ENCODE measurements around the gene FOXC2. TPM values are rescaled to one million over a fixed set of nuclear protein-coding genes. Genes with fewer than 3 reads are reported as not detected.

FOXC2 gene
- polyA plus RNA-seq, 1 donor (not counting 4 experiments of a cell fraction or from before 2014, with no cell fraction given), result not detected

DNA sequence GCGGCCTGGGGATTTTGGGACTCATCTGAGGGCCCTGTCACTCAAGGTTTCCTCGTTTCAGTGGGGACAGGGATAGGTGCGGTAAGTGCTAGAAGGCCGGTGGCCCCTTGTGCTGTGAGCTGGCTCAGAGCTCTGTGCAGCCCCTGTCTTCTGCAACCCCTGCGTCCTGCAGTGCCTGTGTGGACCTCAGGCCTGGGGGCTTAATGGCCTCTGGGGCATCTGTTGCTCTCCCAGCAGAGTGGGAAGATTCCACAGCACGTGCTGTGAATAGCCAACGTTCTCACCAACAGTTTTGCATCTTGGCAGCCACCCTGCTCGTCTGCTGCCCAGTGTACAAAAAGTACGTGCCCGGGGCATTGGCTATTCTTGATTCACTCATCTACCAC is 4.9 kb downstream of the FOXC2 start:
- Histone ChIP-seq H3K79me2 (ENCODE audit: control insufficient read depth, insufficient read depth, low read length) (no peaks in the 10 kb centered on the region), H3K9me3 (ENCODE audit: control insufficient read depth, low read depth, low read length) (no peaks in the 10 kb centered on the region), H3K4me1 (ENCODE audit: control insufficient read depth, extremely low read depth, insufficient read depth, low read length) (peaks cover 7% of the 10 kb centered on the region), H3K9ac (ENCODE audit: control insufficient read depth, extremely low read depth, insufficient read depth, low read length) (no peak overlapping the region), H4K20me1 (ENCODE audit: control insufficient read depth, extremely low read depth, insufficient read depth, low read length) (no peaks in the 10 kb centered on the region), H3K9me1 (ENCODE audit: control insufficient read depth, extremely low read depth, insufficient read depth, low read length) (no peaks in the 10 kb centered on the region), H3K27me3 (ENCODE audit: control insufficient read depth, extremely low read depth, insufficient read depth, low read length) (peaks cover 69% of the 10 kb centered on the region), H2AFZ (ENCODE audit: control insufficient read depth, low read length) (no peak overlapping the region), H3K27ac (ENCODE audit: control insufficient read depth, insufficient read depth, low read length) (no peak overlapping the region), H3K4me3 (ENCODE audit: control insufficient read depth in 2 of 3, extremely low read depth in 1 of 3, insufficient read depth in 2 of 3, low read depth in 1 of 3, low read length in 3 of 3) (no peak overlapping the region), H3K4me2 (ENCODE audit: control insufficient read depth, extremely low read depth, insufficient read depth, low read depth, low read length) (no peak overlapping the region), H3K36me3 (ENCODE audit: control insufficient read depth in 2 of 2, extremely low read depth in 1 of 2, insufficient read depth in 2 of 2, low read length in 2 of 2) (no peaks in the 10 kb centered on the region)
- DNase-seq (ENCODE audit: low read depth, low spot score) (no peak), FAIRE-seq (no peak)
- TF ChIP-seq EZH2 (IDR thresholded peaks at IDR 0.05; ENCODE audit: low read length) (no peak), CTCF (optimal IDR thresholded peaks at IDR 0.05 in 1 of 3, IDR thresholded peaks at IDR 0.05 in 1 of 3, conservative IDR thresholded peaks at IDR 0.05 in 1 of 3; ENCODE audit: extremely low read depth in 1 of 3, insufficient read depth in 2 of 3, low read length in 3 of 3) (no peak)
- dilution Hi-C loops (cut with MboI; ENCODE audit: extremely low pct_ligation_motif_present, low sequenced_read_pairs), result loop anchor here (25.0 kb wide), 1 partner anchor 691 kb away; no protein-coding TSS in a partner anchor

GRCh38 chr16:86572041-86572521 is 5.5 kb downstream of the FOXC2 start:
- peaks cover 12% of the 10 kb centered on the region for H3K4me1 ChIP-seq (ENCODE audit: control insufficient read depth, extremely low read depth, insufficient read depth, low read length)
- H3K4me3 ChIP-seq (ENCODE audit: control insufficient read depth in 2 of 3, extremely low read depth in 1 of 3, insufficient read depth in 2 of 3, low read depth in 1 of 3, low read length in 3 of 3), result no peak overlapping the region
- TF ChIP-seq EZH2 (IDR thresholded peaks at IDR 0.05; ENCODE audit: low read length) (no peak), CTCF (optimal IDR thresholded peaks at IDR 0.05 in 1 of 3, IDR thresholded peaks at IDR 0.05 in 1 of 3, conservative IDR thresholded peaks at IDR 0.05 in 1 of 3; ENCODE audit: extremely low read depth in 1 of 3, insufficient read depth in 2 of 3, low read length in 3 of 3) (no peak)
- peaks cover 63% of the 10 kb centered on the region for H3K27me3 ChIP-seq (ENCODE audit: control insufficient read depth, extremely low read depth, insufficient read depth, low read length)
- H3K9me1 ChIP-seq (ENCODE audit: control insufficient read depth, extremely low read depth, insufficient read depth, low read length), result no peaks in the 10 kb centered on the region
- no peaks in the 10 kb centered on the region for H3K9me3 ChIP-seq (ENCODE audit: control insufficient read depth, low read depth, low read length)
- no peaks in the 10 kb centered on the region for H3K36me3 ChIP-seq (ENCODE audit: control insufficient read depth in 2 of 2, extremely low read depth in 1 of 2, insufficient read depth in 2 of 2, low read length in 2 of 2)
- no peak overlapping the region for H3K4me2 ChIP-seq (ENCODE audit: control insufficient read depth, extremely low read depth, insufficient read depth, low read depth, low read length)
- no peak overlapping the region for H2AFZ ChIP-seq (ENCODE audit: control insufficient read depth, low read length)
- dilution Hi-C loops (cut with MboI; ENCODE audit: extremely low pct_ligation_motif_present, low sequenced_read_pairs), result loop anchor here (25.0 kb wide), 1 partner anchor 690 kb away; no protein-coding TSS in a partner anchor
- H4K20me1 ChIP-seq (ENCODE audit: control insufficient read depth, extremely low read depth, insufficient read depth, low read length), result no peaks in the 10 kb centered on the region
- H3K9ac ChIP-seq (ENCODE audit: control insufficient read depth, extremely low read depth, insufficient read depth, low read length), result no peak overlapping the region
- no peak for DNase-seq (ENCODE audit: low read depth, low spot score)
- H3K27ac ChIP-seq (ENCODE audit: control insufficient read depth, insufficient read depth, low read length), result no peak overlapping the region
- no peak for FAIRE-seq
- H3K79me2 ChIP-seq (ENCODE audit: control insufficient read depth, insufficient read depth, low read length), result no peaks in the 10 kb centered on the region
